Stomach (tissue), 9 donors: ENCODE results near the gene LRRC8C. TPM values are rescaled to one million over a fixed set of nuclear protein-coding genes. Genes with fewer than 3 reads are reported as not detected.

Experiments used
- DNase-seq, 2 donors: peaks; one replicate each; pipeline versions ENCODE4 v3.0.0 to v3.0.0-alpha.2; 2013 to 2019
- H3K27ac ChIP-seq, 5 donors: fragments of 200-600 bp in 4 of 5; sonication (generic) in 4 of 5; one replicate each; pipeline ENCODE4 v1.5.1; 2013 to 2019; ENCODE audit warnings: mild to moderate bottlenecking in 1 of 5, moderate library complexity in 1 of 5
- H3K27me3 ChIP-seq, 3 donors: fragments of 200-600 bp; sonication (generic); one replicate each; pipeline ENCODE4 v1.5.1; 2017 to 2019; ENCODE audit warnings: mixed run types in 1 of 3
- H3K36me3 ChIP-seq, 4 donors: fragments of 200-600 bp; sonication (generic); 1 replicate in 3 of 4; 2 replicates in 1 of 4; pipeline ENCODE4 v1.5.1; 2016 to 2019
- H3K4me1 ChIP-seq, 4 donors: fragments of 200-600 bp; sonication (generic); one replicate each; pipeline ENCODE4 v1.5.1; 2016 to 2019
- H3K4me3 ChIP-seq, 4 donors: fragments of 200-600 bp; sonication (generic) in 3 of 4; one replicate each; pipeline ENCODE4 v1.5.1; 2016 to 2019; ENCODE audit warnings: mild to moderate bottlenecking in 1 of 4
- H3K9me3 ChIP-seq, 4 donors: fragments of 200-600 bp; sonication (generic); one replicate each; pipeline ENCODE4 v1.5.1; 2016 to 2019
- CTCF ChIP-seq, 7 experiments: fragments of 450-650 bp in 4 of 7; fragments of 200-600 bp in 3 of 7; sonication (generic) in 3 of 7; IDR thresholded peaks; one replicate each; pipeline ENCODE4 v1.5.1; 2016 to 2019; ENCODE audit warnings: antibody characterized with exemption in 7 of 7, control low read depth in 2 of 7, mild to moderate bottlenecking in 1 of 7
- EP300 ChIP-seq: sonication (generic); formaldehyde crosslinking; IDR thresholded peaks from one replicate; pipeline ENCODE4 v1.6.1; 2017; ENCODE audit warnings: antibody characterized with exemption
- POLR2A ChIP-seq, 4 donors: fragments of 450-650 bp; IDR thresholded peaks; one replicate each; pipeline ENCODE4 v1.6.1; 2016; ENCODE audit warnings: antibody characterized with exemption in 4 of 4, control low read depth in 2 of 4, mild to moderate bottlenecking in 1 of 4, moderate library complexity in 1 of 4
- POLR2AphosphoS5 ChIP-seq, 3 donors: sonication (generic); formaldehyde crosslinking; IDR thresholded peaks; one replicate each; pipeline ENCODE4 v1.6.1; 2016; ENCODE audit warnings: antibody characterized with exemption in 3 of 3
- WGBS, 5 donors: extraction: QIAGEN DNeasy Blood & Tissue Kit in 3 of 5; methylation state at CpG; one replicate each; pipeline versions ENCODE4 v1.1.5 to v1.1.7; 2013 to 2018; 5-methylcytosine and 5-hydroxymethylcytosine counted together
- intact Hi-C: fragments of 100-400 bp; cut with DNase I; formaldehyde crosslinking; loops from one replicate; pipeline ENCODE4 v1.15.1; 2023; ENCODE audit warnings: low total_unique reads
- polyA plus RNA-seq, 3 donors: library from polyadenylated mRNA; stranded (reverse); fragments of 200-250 nt; gene quantifications; one replicate each; pipeline ENCODE4 v1.2.3, GENCODE V29; 2013
- total RNA-seq, 5 donors: library from RNA; depleted of rRNA; stranded (reverse); fragments of >200 nt; gene quantifications; one replicate each; pipeline versions ENCODE4 v1.1.0 to v1.2.3, GENCODE V29; 2014 to 2016
- donor health status: healthy with polysubstance abuse.
- donor health status: Bipolar disorder and iron deficiency.
- donor health status: healthy.

LRRC8C gene
- total and polyA plus RNA-seq, 8 donors: 0.45 to 14.8 (median 1.4) TPM

GRCh38 chr1:89687254-89687653, 54.3 kb downstream of the LRRC8C start:
- intact Hi-C loops: no loop called here
- no peak overlapping the region for H3K4me3 ChIP-seq

GRCh38 chr1:89688607-89689006, 55.7 kb downstream of the LRRC8C start:
- Histone ChIP-seq H3K9me3 (no peaks in the 10 kb centered on the region), H3K27me3 (no peaks in the 10 kb centered on the region), H3K4me1 (peaks cover 0 to 13% (median 6%) of the 10 kb centered on the region in 4 donors), H3K4me3 (no peak overlapping the region), H3K36me3 (peaks cover 0 to 13% (median 9%) of the 10 kb centered on the region in 4 donors), H3K27ac (no peak overlapping the region)
- TF ChIP-seq EP300 (no peak), POLR2A (IDR thresholded peaks at IDR 0.05) (no peak), POLR2AphosphoS5 (IDR thresholded peaks at IDR 0.05) (no peak), CTCF (IDR thresholded peaks at IDR 0.05) (no peak)
- intact Hi-C loops: no loop called here
- DNase-seq: no peak
- WGBS, 5 donors: 72 to 97% (median 91%) methylated on average over 1 of the region's 1 CpG

More at GRCh38 chr1:89687254-89687653, 54.3 kb downstream of the LRRC8C start:
- Histone ChIP-seq H3K4me1 (peaks cover 0 to 3% (median under 1%) of the 10 kb centered on the region in 4 donors), H3K27ac (no peak overlapping the region), H3K27me3 (no peaks in the 10 kb centered on the region), H3K9me3 (no peaks in the 10 kb centered on the region), H3K36me3 (peaks cover 0 to 13% (median 9%) of the 10 kb centered on the region in 4 donors)
- no peak for DNase-seq
- no peak for TF ChIP-seq EP300
- no peak for TF ChIP-seq CTCF (IDR thresholded peaks at IDR 0.05)
- no peak for TF ChIP-seq POLR2AphosphoS5 (IDR thresholded peaks at IDR 0.05)
- TF ChIP-seq POLR2A (IDR thresholded peaks at IDR 0.05): no peak

- intact Hi-C loops: no loop called here
- Histone ChIP-seq H3K9me3 (no peaks in the 10 kb centered on the region), H3K4me3 (no peak overlapping the region), H3K4me1 (peaks cover 0 to 17% (median 6%) of the 10 kb centered on the region in 4 donors), H3K27me3 (no peaks in the 10 kb centered on the region), H3K36me3 (peaks cover 0 to 13% (median 9%) of the 10 kb centered on the region in 4 donors), H3K27ac (no peak overlapping the region)
- whole genome bisulfite sequencing, 5 donors: 86 to 91% (median 88%) methylated on average over 3 of the region's 3 CpGs
- DNase-seq: no peak
- TF ChIP-seq CTCF (IDR thresholded peaks at IDR 0.05): no peak
- no peak for TF ChIP-seq POLR2AphosphoS5 (IDR thresholded peaks at IDR 0.05)
- no peak for TF ChIP-seq POLR2A (IDR thresholded peaks at IDR 0.05)
- no peak for TF ChIP-seq EP300
Measured at GRCh38 chr1:89689234-89689633, 56.3 kb downstream of the LRRC8C start.

- 85 to 95% (median 87%) methylated on average over 4 of the region's 4 CpGs for WGBS, 5 donors
- no peak for TF ChIP-seq EP300
- no peak for TF ChIP-seq CTCF (IDR thresholded peaks at IDR 0.05)
- TF ChIP-seq POLR2AphosphoS5 (IDR thresholded peaks at IDR 0.05): no peak
- TF ChIP-seq POLR2A (IDR thresholded peaks at IDR 0.05): no peak
- Histone ChIP-seq H3K27me3 (no peaks in the 10 kb centered on the region), H3K36me3 (peaks cover 0 to 13% (median 9%) of the 10 kb centered on the region in 4 donors), H3K27ac (no peak overlapping the region), H3K9me3 (no peaks in the 10 kb centered on the region), H3K4me1 (peaks cover 0 to 25% (median 6%) of the 10 kb centered on the region in 4 donors), H3K4me3 (no peak overlapping the region)
- DNase-seq: no peak
- intact Hi-C loops: no loop called here
Measured at GRCh38 chr1:89690595-89690994, 57.7 kb downstream of the LRRC8C start.
